Activated gamma-delta T cell (primary cell): ENCODE data around the gene RAD1.
A peak's percentile ranks its signal among the peaks of the same experiment; 100 is the strongest.
"Not testable (repeated sequence)": the region's sequence is repeated elsewhere in the genome, so short reads cannot be mapped to it uniquely, and the experiment has no call there.

Source experiments
- DNase-seq: peaks from one replicate; lab custom pipeline; 2025; lab: John Stamatoyannopoulos, UW
- total RNA-seq, 2 donors: gene quantifications; one replicate each; lab custom pipeline; 2026; lab: John Stamatoyannopoulos, UW

RAD1 gene
- total RNA-seq, result 45.3 to 51.6 reads per million in 2 donors

DNA sequence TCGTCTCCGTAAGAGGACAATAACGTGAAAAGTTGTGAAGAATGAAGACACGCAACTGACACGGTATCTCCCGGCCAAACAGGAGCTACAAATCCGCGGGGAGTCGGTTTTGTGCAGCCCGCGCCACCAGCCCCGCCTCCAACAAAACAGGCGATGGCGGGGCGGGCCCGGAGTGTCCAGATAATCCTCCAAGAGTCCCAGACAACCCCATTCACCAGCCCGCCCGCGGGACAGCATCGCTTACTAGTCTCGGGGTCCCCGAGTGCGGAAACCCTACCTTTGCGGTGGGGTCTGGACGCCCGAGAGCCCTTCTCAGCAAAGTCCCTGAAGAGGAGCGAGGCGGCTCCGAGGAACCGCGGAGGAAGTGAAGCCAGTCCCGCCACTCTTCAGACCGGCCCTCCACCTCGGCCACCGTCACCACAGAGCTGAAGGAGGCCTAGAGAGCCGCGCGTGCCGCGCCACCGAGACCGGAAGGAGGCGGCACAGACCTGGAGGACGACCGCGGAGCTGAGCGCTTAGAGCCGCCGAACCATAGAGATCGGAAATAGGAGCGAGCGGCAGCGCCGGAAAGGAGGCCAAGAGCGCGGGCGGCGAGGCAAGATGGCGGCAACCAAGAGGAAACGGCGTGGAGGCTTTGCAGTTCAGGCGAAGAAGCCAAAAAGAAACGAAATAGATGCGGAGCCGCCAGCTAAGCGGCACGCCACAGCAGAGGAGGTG lies at the start of gene RAD1, which contains the start of gene BRIX1:
Gene RAD1, minus strand, starts transcription at position 366 of the 717 bp plus-strand sequence. CDS start 612 bp downstream, outside the sequence.
Gene BRIX1, plus strand, starts transcription at position 573 of the 717 bp plus-strand sequence. Its CDS starts 28 bp downstream, at position 601.
- DNase-seq, result peak; percentile 89

DNA sequence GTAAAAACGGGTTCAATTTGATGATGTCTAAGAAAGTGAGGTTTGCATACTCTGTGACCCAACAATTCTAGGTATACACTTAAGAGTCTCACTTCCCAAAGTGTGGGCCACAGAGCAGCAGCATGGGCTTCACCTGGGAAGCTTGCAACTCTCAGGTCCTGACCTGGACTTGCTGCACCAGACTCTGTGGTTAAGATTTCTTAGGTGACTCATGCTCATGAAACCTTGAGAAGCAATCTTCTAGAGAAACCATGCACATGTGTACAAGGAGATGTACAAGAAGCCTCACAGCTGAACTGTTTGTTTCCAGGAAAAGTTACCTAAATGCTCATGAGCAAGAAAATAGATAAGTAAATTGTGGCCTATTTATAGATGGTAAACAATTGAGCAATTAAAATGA lies 44.0 kb upstream of the RAD1 start:
- DNase-seq, result no peak

GRCh38 chr5:34957857-34958690 lies 42.8 kb upstream of the RAD1 start:
- no peak for DNase-seq

- DNase-seq, result no peak
Measured at GRCh38 chr5:34957321-34957720, 42.0 kb upstream of the RAD1 start.

- DNase-seq, result no peak
Measured at GRCh38 chr5:34944460-34945047, 29.2 kb upstream of the RAD1 start.

DNA sequence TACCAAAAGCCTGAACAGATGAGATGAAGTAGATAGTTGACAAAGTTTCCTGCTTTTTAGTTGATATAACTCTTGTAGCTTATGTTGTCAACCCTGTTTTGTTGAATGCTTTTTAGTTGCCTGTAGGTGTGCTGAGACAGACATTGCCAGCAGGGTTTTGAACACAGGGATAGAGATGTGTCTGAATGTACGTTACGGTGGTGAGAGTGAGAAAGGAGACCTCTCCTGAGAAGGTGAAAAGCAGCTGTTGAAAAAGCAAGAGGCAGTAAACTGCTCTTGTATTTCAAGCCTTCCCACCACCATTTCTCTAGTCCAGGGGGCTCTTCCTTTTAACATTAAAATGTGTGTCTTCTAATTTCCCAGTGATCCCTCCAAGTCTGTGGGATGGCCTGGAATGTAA lies 28.7 kb upstream of the RAD1 start:
- no peak for DNase-seq

DNA sequence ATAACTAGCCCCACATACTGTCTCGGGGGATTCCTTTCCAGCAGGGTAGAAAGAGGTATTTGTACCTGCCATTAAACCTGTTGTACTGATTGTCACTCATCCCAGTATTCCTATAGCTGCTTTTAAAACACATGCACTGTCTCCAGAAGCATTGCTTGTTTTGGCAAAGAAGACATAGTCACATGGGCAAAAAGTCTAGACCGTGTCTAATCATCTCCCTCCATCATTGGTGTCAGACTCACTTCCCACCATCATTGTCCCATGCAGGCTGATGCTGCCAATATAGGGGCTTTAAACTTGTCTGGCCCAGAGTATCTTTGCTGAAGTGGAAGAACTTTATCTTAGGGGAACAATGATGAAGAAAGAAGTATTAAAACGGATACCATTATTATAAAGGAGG lies 26.6 kb upstream of the RAD1 start:
- DNase-seq, result no peak

DNA sequence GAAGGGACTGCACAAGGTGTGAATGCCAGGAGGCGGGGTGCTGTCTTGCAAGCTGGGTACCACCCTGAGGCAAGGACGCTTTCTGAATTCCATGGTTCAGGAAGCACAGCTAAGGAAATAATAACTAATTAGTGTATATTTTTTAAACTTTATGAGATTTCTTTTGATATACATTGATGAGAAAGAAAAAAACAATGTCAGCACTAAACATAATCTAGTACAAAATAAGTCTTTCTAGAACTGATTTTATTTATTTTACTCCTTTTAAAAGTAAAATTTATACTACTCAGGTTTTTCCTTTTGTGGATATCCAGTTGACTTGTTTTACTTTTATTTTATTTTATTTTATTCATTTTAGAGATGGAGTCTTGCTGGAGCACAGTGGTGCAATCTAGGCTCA lies 17.6 kb upstream of the RAD1 start:
- no peak for DNase-seq

DNA sequence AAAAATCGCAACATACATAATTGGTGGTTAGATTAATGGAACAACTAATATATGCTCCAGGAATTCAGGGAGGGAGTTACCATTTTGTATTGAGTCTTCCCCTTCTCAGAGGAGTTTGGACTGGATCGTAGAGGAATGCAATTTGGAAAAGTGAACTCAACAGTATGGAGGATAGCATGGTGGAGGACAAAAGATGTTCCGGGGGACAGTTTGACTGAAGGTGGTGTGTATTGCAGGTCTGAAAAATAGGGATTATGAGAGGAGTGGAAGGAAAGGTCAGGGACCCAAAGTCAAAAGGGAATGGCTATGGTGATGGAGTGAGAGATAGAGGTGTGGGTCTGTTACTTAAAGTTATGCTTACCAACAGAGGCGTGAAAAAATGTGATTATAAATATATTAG lies 15.6 kb upstream of the RAD1 start:
- DNase-seq, result no peak

GRCh38 chr5:34930462-34930844 lies 15.1 kb upstream of the RAD1 start:
- no peak for DNase-seq

- DNase-seq, result peak; percentile 80
Measured at GRCh38 chr5:34929720-34930461, 14.6 kb upstream of the RAD1 start.

DNA sequence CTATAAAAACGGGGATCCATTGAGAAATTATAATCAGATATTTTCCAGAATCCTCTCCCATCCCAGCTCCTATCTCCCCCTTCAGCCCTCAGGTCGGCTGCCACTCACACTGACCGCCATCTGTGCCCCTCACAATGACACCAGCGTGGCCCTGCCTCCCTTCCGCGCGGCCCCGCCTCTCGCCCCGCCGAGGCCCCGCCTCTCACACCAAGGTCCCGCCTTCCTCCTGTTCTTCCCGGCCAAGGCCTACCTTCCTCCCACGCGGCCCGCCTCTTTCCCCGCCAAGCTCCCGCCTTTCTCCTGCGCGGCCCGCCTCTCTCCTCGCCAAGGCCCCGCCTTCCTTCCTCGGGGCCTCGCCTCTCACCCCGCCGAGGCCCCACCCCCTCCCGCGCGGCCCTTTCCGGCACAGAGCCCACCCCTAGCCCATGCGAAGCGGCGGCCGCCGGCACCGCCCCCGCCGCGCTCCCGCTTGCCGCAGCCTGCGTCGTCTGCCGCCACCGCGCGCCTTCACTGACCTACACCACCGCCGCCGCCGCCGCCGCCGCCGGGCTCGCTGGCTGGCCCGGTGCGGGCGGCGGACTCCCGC lies 13.9 kb upstream of the RAD1 start, which contains the start of gene DNAJC21:
Gene DNAJC21, plus strand, starts transcription at position 426 of the 586 bp plus-strand sequence. CDS start 261 bp downstream, outside the sequence.
- peak; percentile 94 for DNase-seq

DNA sequence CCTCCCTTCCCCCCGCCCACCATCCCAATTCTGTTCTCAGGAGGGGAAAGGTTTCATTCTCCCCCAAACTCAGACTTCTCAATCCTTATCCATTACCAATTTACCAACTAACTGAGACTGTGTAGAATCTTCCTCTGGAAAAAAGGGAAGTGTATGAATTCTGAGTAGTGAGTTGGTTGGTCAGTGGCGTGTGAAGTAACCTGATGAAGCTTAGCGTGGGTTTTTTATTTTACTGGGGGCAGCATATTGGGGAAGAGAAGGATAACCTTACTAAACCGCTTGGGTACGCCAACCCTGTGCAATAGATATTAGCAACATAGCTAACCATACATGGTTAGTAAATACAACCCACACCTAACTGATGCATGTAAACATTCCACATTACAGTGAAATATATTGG lies 13.0 kb upstream of the RAD1 start:
- no peak for DNase-seq

GRCh38 chr5:34927785-34928184 lies 12.5 kb upstream of the RAD1 start:
- no peak for DNase-seq

DNA sequence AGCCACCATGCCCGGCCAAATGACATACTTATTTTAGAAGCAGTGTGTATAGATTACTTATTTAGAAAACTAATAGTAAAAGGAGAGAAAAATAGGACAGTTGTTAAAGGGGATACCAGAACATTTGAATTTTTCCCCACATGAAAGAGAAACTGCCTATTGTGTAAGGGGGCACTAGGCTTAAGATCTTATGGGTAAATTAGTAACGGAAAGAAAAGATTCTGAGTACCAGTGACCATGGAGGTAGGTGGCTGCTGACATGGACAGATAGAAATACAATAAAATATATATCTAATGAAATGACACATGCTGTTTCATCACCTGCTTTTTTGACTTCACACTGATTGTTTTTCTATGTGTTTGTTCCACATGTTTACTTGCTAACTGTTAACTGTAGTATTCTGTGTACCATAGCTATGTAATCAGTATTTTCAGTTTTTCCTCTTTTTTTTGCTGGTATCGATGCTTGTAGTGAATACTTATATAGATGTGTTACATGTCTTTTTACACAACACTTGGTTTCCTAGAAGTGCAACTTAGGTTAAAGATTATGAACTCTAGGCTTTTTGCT lies 11.1 kb upstream of the RAD1 start:
- no peak for DNase-seq

DNA sequence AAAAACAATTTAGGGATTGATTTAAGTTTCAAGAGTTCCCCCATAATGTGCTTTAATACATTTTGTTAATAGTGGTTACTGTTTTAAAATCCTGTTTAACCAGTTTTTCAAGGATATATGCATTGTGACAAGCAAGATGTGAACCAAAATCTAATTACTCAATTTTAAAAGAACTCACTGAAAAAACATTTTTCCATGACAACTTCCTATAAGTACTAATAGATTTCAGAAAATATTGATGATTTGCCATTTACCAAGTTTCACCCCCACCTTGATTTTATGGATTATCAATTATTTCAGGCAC lies 9.1 kb upstream of the RAD1 start:
- DNase-seq, result no peak

DNA sequence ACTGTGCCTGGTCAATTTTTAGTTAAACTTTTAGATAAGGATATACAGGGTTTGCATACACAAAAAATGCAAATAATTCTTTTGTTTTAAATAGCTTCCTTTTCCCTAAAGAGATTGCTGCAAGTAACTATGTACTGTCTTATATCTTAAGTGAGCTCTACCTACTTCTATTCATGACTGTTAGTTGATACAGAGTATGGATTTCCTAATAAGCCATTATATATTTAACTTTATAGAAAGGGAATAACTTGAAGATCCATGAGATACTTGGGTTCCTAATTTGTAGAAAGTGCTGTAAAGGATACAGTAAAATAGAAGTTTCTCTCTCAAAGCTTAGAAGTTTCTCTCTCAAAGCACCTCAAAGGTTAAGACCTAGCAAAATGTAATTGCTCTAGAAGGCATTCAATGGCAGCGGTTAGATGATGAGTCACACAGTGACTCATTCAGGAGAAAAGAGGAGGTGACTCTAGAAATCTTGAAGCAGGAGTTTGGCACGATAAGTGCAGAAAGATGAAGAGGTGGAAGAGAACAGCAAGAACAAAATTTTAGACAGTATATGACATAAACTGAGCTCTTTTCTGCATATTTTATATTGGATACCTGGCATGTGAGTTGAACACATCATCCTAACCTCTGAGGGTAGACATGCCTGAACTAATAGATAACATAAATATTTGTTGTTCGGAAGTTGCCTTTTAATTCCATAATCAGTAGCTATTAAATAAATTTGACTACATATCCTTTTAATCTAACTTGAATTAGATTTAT lies 8.6 kb upstream of the RAD1 start:
- DNase-seq, result no peak

- DNase-seq, result not testable (repeated sequence)
Measured at GRCh38 chr5:34923256-34923655, 8.0 kb upstream of the RAD1 start.

- no peak for DNase-seq
Measured at GRCh38 chr5:34919077-34919476, 3.8 kb upstream of the RAD1 start.

DNA sequence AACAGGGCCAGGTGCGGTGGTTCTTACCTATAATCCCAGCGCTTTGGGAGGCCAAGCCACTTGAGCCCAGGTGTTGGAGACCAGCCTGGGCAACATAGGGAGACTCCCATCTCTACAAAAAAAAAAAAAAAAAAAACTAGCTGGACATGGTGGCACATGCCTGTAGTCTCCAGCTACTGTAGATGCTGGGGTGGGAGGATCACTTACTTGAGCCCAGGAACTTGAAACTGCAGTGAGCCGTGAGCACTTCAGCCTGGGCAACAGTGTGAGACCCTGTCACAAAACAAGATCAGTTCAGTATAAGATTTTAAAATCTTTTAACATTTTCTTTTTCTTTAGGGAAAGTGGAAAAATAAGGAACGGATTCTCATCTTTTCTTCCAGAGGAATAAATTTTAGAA lies 2.7 kb upstream of the RAD1 start:
- DNase-seq, result no peak

- no peak for DNase-seq
Measured at GRCh38 chr5:34916518-34916917, 1.2 kb upstream of the RAD1 start.
